OCI-LY3 (cell line): Measurements from ENCODE around the gene OR4F6.
"Not testable (repeated sequence)": the region's sequence is repeated elsewhere in the genome, so short reads cannot be mapped to it uniquely, and the experiment has no call there.

ENCODE experiments used
- EZH2phosphoT487 ChIP-seq: fragments of 200-600 bp; shearing (Covaris generic); IDR thresholded peaks from 2 replicates; pipeline ENCODE4 v1.6.1; 2018; ENCODE audit warnings: antibody characterized with exemption, mixed run types, low read depth
- TF ChIP-seq, protein P1 (sequence below): fragments of 200-600, 300-600 bp; sonication (generic); IDR thresholded peaks from 2 replicates; pipeline ENCODE4 v1.5.1; 2014; ENCODE audit warnings: antibody characterized with exemption, low read length, low read depth

DNA sequence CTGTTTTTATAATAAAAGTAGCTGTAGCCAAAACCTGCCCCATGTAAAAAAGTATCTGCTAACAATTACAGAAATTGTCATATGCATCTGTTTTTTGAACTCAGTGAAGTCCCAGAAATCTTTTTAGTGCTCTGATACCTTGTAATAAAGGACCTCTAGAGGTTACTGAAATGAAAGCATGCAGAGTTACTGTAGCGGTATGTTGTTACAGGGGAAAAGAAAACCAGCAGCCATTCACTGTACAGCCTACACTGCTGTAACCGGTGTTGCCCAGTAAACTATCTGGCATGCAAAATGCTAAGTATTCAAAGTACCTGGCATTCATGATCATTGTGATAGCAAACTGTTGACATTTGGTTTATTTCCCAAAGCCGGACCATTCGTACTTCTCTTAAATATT lies 12.6 kb upstream of the OR4F6 start:
- TF ChIP-seq, protein P1, sequence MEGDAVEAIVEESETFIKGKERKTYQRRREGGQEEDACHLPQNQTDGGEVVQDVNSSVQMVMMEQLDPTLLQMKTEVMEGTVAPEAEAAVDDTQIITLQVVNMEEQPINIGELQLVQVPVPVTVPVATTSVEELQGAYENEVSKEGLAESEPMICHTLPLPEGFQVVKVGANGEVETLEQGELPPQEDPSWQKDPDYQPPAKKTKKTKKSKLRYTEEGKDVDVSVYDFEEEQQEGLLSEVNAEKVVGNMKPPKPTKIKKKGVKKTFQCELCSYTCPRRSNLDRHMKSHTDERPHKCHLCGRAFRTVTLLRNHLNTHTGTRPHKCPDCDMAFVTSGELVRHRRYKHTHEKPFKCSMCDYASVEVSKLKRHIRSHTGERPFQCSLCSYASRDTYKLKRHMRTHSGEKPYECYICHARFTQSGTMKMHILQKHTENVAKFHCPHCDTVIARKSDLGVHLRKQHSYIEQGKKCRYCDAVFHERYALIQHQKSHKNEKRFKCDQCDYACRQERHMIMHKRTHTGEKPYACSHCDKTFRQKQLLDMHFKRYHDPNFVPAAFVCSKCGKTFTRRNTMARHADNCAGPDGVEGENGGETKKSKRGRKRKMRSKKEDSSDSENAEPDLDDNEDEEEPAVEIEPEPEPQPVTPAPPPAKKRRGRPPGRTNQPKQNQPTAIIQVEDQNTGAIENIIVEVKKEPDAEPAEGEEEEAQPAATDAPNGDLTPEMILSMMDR: not testable (repeated sequence)
- not testable (repeated sequence) for TF ChIP-seq EZH2phosphoT487
